GM13976 (cell line): Measurements from ENCODE around the gene GBE1.

ENCODE experiments used
- DNase-seq: peaks from one replicate; pipeline ENCODE4 v3.0.0; 2012; ENCODE audit warnings: low spot score
- CTCF ChIP-seq: IDR thresholded peaks from 2 replicates; pipeline ENCODE4 v1.5.1; 2012; ENCODE audit warnings: borderline replicate concordance, mild to moderate bottlenecking; ENCODE audit not compliant: insufficient read depth; ENCODE audit errors: extremely low read depth, missing control alignments, control extremely low read depth
- in situ Hi-C: fragments of 300-500 bp; cut with MboI; formaldehyde crosslinking; loops from one replicate; pipeline ENCODE4 v1.12.0; 2022; ENCODE audit warnings: low sequenced_read_pairs, mixed read lengths, inconsistent platforms; ENCODE audit not compliant: unreplicated experiment

GBE1 gene

GRCh38 chr3:81622395-81622794, 139.1 kb downstream of the GBE1 start:
- no peak for DNase-seq
- in situ Hi-C loops, result no loop called here
- TF ChIP-seq CTCF, result no peak

- in situ Hi-C loops, result no loop called here
- no peak for DNase-seq
- TF ChIP-seq CTCF, result no peak
Measured at GRCh38 chr3:81621277-81621676, 140.2 kb downstream of the GBE1 start.

DNA sequence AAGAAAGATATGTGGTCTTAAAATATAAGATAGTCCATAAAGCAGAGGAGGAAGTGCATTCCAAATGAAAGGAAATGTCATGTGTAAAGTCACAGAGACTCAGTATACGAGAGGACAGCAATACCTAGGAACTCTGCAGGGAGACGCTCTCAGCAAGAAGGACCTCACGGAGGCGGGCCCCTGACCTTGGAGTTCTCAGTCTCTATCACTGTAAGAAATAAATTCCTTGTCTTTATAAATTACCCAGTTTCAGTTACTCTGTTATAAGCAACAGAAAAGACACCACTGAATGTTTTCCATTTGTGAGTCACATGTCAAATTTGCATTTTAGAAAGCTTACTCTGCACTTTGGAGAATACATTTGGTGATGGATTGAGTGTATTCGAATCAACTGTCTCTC, 140.6 kb downstream of the GBE1 start:
- TF ChIP-seq CTCF, result no peak
- no peak for DNase-seq
- in situ Hi-C loops, result no loop called here

DNA sequence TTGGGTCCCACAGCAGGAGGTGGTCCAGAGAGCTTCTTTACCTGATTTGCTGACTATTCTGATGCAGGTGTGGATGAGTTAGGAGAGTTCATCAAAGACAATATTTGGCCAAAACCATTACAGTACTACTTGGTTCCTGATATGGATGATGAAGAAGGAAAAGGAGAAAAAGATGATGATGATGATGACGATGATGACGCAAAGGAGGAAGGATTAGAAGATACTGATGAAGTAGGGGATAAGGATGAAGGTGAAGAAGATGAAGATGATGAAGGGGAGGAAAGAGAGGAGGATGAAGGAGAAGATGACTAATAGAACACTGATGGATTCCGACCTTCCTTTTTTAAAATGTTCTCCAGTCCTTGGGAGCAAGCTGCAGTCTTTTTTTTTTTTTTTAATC, 148.7 kb downstream of the GBE1 start:
- DNase-seq, result no peak
- no peak for TF ChIP-seq CTCF
- in situ Hi-C loops, result no loop called here

DNA sequence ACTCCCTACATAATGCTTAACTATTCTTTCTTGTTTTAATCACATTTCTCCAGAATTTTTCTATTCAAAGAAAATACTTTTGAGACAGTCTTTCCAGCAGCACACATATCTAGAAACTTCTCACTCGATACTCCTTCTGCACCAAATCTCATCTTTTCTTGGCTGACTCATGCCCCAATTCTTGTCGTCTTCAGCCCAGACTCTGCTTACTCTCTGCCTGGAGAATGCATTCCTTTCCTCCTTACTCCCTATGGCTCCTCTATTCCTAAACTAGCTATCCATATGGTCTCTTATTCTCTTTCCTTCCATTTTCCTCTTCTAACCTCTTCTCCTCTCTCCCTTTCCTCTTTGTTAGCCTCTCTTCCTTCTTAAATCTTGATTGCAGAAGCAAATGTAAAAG, 158.7 kb downstream of the GBE1 start:
- in situ Hi-C loops, result no loop called here
- no peak for DNase-seq
- TF ChIP-seq CTCF, result no peak

DNA sequence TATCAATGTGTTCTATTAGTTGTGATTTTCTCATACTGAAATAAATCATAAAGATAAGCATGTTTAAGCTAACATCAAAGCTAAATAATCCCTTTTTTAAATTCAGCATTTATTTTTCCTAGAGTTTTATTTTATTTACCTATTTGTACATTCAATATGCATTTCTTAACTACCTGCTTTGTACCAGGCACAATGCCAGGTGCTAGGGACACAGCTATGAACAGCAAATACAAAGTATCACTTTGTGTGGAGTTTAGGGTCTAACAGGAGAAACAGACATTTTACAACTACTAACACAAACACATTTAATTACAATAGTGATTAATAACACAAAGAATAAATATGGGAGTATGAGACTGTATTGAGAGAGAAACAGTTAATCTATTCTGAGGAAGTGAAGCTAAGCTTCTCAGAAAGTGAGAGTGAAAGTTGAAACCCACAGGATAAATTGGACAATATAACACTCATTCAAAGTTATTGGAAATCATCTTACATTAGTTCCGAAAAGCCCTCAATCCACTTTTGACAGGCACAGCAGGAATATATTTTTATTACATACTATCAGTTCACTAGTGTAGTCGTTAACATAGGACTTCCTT, 159.6 kb downstream of the GBE1 start:
- TF ChIP-seq CTCF, result no peak
- in situ Hi-C loops, result no loop called here

DNA sequence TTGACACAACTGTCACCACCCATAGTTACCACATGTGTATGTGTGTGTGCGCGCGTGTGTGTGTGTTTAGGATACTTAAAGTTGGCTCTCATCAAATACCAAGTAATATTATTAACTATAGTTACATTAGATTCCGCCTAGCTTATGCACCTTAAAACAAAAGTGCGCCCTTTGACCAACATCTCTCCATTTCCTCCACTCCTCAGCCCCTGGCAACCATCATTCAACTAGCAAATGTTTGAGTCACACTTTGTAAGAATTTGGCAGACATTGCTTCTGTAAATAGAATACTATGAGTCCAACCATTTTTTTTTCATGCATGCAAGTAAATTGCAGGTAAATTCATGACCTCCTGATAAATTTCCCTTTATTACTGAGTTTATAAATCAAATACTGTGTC, 169.3 kb downstream of the GBE1 start:
- DNase-seq, result no peak
- no peak for TF ChIP-seq CTCF
- in situ Hi-C loops, result no loop called here

More for the DNA sequence above, 159.6 kb downstream of the GBE1 start:
- no peak for DNase-seq
